Lower leg skin (tissue), 4 donors: ENCODE results near the gene CD63. TPM values are rescaled to one million over a fixed set of nuclear protein-coding genes. Genes with fewer than 3 reads are reported as not detected.
A peak's percentile ranks its signal among the peaks of the same experiment; 100 is the strongest.

ENCODE experiments used
- DNase-seq, 2 donors: peaks; one replicate each; pipeline ENCODE4 v3.0.0-alpha.2; 2019; ENCODE audit warnings: low spot score in 2 of 2
- H3K4me3 ChIP-seq: fragments of 200-600 bp; sonication (generic); 2 replicates; pipeline ENCODE4 v1.5.1; 2017; ENCODE audit warnings: mild to moderate bottlenecking, low read depth; ENCODE audit not compliant: poor library complexity, severe bottlenecking
- CTCF ChIP-seq, 3 donors: fragments of 450-650 bp; IDR thresholded peaks; one replicate each; pipeline ENCODE4 v1.5.1; 2016; ENCODE audit warnings: antibody characterized with exemption in 3 of 3, mild to moderate bottlenecking in 3 of 3, moderate library complexity in 2 of 3
- POLR2A ChIP-seq, 2 donors: fragments of 450-650 bp; IDR thresholded peaks; one replicate each; pipeline ENCODE4 v1.6.1; 2016 to 2017; ENCODE audit warnings: antibody characterized with exemption in 2 of 2, mild to moderate bottlenecking in 1 of 2, moderate library complexity in 1 of 2
- WGBS, 2 donors: methylation state at CpG; one replicate each; pipeline ENCODE4 v1.1.5; 2018; 5-methylcytosine and 5-hydroxymethylcytosine counted together
- intact Hi-C: fragments of 100-400 bp; cut with DNase I; formaldehyde crosslinking; loops from one replicate; pipeline ENCODE4 v1.15.0; 2023; ENCODE audit warnings: low total_unique reads
- total RNA-seq, 4 donors: library from RNA; depleted of rRNA; stranded (reverse); fragments of >200 nt; gene quantifications; one replicate each; pipeline ENCODE4 v1.1.0, GENCODE V29; 2016

CD63 gene
- total RNA-seq, 4 donors from 2014 or later = 151 to 408 (median 196) TPM

DNA sequence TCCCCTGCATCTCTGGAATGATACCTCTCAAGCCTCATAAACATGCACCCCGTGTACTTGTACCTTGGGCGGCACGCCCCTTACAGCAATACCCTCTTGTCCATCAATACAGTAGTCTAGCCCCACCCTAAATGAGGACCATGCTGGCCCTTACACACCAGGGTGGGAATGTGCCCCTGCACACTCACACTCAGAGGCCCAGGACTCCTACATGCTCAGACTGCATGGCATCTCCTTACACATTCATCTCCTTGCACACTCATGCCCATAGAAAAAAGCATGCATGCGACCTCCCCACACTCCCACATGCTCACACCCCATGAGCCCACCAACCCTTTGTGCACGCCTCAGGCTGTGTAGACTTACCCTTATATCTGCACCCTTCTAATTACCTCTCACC, 43.1 kb downstream of the CD63 start:
- DNase-seq = peak in 1 of 2 donors; percentile 37
- WGBS, 2 donors = 92 to 93% methylated on average over 5 of the region's 5 CpGs
- H3K4me3 ChIP-seq = no peak overlapping the region
- intact Hi-C loops = no loop called here
- TF ChIP-seq POLR2A (IDR thresholded peaks at IDR 0.05) (no peak), CTCF (IDR thresholded peaks at IDR 0.05) (no peak)

DNA sequence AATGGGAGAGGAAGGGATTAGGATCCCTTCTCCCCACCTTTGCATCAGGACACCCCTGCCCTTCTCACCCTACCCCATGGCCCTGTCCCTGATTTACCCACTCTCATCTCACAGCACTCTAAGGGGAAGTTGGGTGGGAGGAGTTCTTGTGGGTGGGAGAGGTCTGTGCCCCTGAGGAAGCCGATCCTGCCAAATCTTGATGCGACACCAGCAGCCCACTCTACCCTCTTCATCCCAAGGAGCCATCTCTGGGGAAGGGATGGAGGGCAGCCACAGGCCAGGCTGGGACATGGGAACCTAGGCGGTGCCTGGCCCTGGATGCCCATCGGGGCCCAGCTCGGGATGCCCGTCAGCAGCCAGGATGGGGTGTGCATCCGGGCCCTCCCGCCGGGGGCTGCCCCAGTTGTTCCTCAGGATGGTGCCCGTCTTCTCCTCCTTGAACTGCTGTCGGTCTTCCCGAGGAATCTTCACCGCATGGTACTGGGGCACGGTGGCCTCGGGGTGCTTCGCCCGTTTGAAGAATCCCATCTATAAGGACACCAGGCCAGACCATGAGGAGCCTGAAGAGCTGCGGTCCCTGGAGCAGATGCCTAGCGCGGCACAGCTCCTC, 43.9 kb downstream of the CD63 start:
- intact Hi-C loops = no loop called here
- TF ChIP-seq CTCF (IDR thresholded peaks at IDR 0.05) (no peak), POLR2A (IDR thresholded peaks at IDR 0.05) (no peak)
- 92 to 93% methylated on average over 20 of the region's 20 CpGs for WGBS, 2 donors
- DNase-seq = peak in 1 of 2 donors; percentile 78
- H3K4me3 ChIP-seq = no peak overlapping the region

DNA sequence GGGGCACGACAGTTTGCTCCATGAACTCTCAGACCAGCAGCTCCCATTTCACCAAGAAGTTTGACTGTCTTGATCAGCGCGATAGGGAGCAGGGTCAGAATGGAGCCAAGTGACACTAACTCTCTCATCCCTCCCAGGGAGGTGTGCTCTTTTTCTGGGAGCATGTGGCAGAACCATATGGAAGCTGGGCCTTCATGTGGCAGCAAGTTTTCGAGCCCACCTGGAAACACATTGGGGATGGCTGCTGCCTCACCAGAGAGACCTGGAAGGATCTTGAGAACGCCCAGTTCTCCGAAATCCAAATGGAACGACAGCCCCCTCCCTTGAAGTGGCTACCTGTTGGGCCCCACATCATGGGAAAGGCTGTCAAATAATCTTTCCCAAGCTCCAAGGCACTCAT, 45.1 kb downstream of the CD63 start:
- intact Hi-C loops = no loop called here
- TF ChIP-seq POLR2A (IDR thresholded peaks at IDR 0.05) (no peak), CTCF (IDR thresholded peaks at IDR 0.05) (no peak)
- WGBS, 2 donors = 84 to 90% methylated on average over 7 of the region's 7 CpGs
- no peak overlapping the region for H3K4me3 ChIP-seq
- DNase-seq = peak in 1 of 2 donors; percentile 45

DNA sequence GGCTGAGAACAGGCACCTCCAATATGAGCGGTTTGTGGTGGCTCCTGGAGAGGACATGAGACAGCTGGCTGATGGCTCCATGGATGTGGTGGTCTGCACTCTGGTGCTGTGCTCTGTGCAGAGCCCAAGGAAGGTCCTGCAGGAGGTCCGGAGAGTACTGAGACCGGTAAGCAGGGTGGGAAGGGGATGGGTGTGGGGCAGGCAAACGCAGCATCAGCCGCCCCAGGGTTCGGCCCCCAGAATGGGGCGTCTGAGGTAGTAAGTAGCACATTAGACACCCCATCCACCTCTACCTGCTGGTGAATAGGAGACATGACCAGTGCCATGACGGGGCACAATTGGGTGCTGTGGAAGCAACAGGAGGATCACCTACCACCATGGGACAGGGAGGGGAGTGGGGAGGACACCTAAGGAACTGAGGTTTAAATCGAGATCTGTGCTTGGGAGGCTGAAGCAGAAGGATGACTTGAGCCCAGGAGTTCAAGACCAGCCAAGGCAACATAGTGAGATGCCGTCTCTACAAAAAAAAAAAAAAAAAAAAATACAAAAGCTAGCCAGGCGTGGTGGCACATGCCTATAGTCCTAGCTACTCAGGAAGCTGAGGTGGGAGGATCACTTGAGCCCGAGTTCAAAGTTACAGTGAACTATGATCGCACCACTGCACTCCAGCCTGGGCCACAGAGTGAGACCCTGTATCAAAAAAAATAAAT, 46.6 kb downstream of the CD63 start:
- H3K4me3 ChIP-seq = no peak overlapping the region
- intact Hi-C loops = no loop called here
- 83 to 87% methylated on average over 13 of the region's 13 CpGs for WGBS, 2 donors
- DNase-seq = peak in 1 of 2 donors; percentile 67
- TF ChIP-seq POLR2A (IDR thresholded peaks at IDR 0.05) (no peak), CTCF (IDR thresholded peaks at IDR 0.05) (no peak)

- intact Hi-C loops = no loop called here
- H3K4me3 ChIP-seq = no peak overlapping the region
- TF ChIP-seq POLR2A (IDR thresholded peaks at IDR 0.05) (no peak), CTCF (IDR thresholded peaks at IDR 0.05) (no peak)
- WGBS, 2 donors = 19 to 23% methylated on average over 16 to 17 of the region's 17 CpGs
- peak in 1 of 2 donors; percentile 84 for DNase-seq
These were observed 47.4 kb downstream of the CD63 start for GRCh38 chr12:55681142-55682077.
